ENCODE measurements around the gene SEMA5B.

Gene SEMA5B

GRCh38 chr3:122984650-122985049, 42.9 kb downstream of the SEMA5B start:
- TF ChIP-seq ZFX (IDR thresholded peaks at IDR 0.05; ENCODE audit: borderline replicate concordance): no peak
- TF ChIP-seq, protein P1, sequence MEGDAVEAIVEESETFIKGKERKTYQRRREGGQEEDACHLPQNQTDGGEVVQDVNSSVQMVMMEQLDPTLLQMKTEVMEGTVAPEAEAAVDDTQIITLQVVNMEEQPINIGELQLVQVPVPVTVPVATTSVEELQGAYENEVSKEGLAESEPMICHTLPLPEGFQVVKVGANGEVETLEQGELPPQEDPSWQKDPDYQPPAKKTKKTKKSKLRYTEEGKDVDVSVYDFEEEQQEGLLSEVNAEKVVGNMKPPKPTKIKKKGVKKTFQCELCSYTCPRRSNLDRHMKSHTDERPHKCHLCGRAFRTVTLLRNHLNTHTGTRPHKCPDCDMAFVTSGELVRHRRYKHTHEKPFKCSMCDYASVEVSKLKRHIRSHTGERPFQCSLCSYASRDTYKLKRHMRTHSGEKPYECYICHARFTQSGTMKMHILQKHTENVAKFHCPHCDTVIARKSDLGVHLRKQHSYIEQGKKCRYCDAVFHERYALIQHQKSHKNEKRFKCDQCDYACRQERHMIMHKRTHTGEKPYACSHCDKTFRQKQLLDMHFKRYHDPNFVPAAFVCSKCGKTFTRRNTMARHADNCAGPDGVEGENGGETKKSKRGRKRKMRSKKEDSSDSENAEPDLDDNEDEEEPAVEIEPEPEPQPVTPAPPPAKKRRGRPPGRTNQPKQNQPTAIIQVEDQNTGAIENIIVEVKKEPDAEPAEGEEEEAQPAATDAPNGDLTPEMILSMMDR (IDR thresholded peaks at IDR 0.05): no peak
- H3K27ac ChIP-seq: no peak overlapping the region

DNA sequence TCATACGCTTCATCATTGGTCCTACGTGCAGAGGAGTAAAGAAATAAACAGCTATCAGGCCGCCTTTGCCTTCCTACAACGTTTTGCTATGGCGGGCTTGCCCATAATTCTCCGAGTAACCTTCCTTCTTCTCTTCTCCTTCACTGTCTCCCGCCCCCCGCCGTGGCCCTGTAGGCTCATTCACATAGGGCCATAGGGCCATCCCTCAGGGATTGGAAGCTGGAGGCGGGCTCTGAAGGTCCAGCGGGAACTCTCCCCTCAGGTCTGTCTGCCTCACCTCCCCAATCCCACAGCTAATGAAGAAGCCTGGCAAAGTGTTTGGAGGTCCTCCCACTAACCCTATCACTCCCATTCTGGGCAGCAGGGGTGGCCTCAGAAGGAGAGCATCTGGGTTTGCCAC, 43.6 kb downstream of the SEMA5B start:
- peak overlapping the region; percentile 29; the same call in 1 of the 2 replicates for H3K27ac ChIP-seq
- TF ChIP-seq ZFX (IDR thresholded peaks at IDR 0.05; ENCODE audit: borderline replicate concordance): no peak
- TF ChIP-seq, protein P1 (IDR thresholded peaks at IDR 0.05): no peak

- TF ChIP-seq, protein P1 (IDR thresholded peaks at IDR 0.05): peak; percentile 7; the same call in 1 of the 2 replicates
- no peak for TF ChIP-seq ZFX (IDR thresholded peaks at IDR 0.05; ENCODE audit: borderline replicate concordance)
- H3K27ac ChIP-seq: no peak overlapping the region
Measured at GRCh38 chr3:122982216-122983185, 45.1 kb downstream of the SEMA5B start.

DNA sequence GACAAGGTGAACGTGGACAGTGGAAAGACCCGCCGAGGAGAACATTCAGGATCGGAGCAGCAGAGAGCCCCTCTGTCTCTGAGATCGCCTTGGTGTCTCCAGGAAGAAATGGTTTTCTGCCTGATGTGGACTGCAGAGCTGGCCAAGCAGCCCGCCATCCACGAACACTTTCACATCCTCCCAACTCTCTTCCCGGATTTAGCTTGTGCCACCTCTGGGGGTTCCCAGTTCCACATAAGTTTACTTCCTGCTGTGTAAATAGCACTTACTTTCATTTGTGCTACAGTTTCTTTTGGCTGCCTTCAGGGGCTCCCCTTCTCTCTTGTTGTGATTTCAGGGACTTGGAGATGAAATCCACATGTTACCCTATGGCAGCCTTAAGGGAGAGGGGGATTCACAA, 48.4 kb downstream of the SEMA5B start:
- TF ChIP-seq, protein P1 (IDR thresholded peaks at IDR 0.05): no peak
- TF ChIP-seq ZFX (IDR thresholded peaks at IDR 0.05; ENCODE audit: borderline replicate concordance): no peak
- H3K27ac ChIP-seq: no peak overlapping the region

DNA sequence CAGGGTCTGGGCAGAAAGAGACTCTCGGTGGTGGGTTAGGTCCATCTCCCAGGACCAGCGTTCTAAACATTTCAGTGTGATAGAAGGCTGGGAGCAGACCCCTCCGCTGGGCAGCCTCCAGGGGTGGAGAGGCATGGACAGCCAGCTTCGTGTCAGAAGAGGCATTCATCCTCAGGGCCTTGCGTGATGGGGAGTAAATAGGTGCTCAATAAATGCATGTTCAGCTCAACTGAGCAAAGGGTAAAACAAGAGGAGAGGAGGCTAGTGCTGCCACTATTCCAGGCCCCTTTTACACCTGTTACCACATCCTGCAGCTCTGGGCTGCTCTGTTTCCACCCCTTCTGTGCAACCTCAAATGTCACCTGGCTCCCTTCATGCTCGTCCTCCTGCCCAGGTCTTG, 49.0 kb downstream of the SEMA5B start:
- no peak overlapping the region for H3K27ac ChIP-seq
- TF ChIP-seq ZFX (IDR thresholded peaks at IDR 0.05; ENCODE audit: borderline replicate concordance): no peak
- TF ChIP-seq, protein P1 (IDR thresholded peaks at IDR 0.05): no peak

- TF ChIP-seq, protein P1 (IDR thresholded peaks at IDR 0.05): no peak
- no peak for TF ChIP-seq ZFX (IDR thresholded peaks at IDR 0.05; ENCODE audit: borderline replicate concordance)
- no peak overlapping the region for H3K27ac ChIP-seq
Measured at GRCh38 chr3:122977746-122978466, 49.7 kb downstream of the SEMA5B start.
